Choroid plexus epithelial cell (primary cell): ENCODE measurements around the gene MRPL49.

Source experiments
- DNase-seq: peaks from one replicate; pipeline ENCODE4 v3.0.0-alpha.2; 2010; ENCODE audit warnings: low read depth
- H3K4me3 ChIP-seq: 2 replicates; pipeline ENCODE4 v1.5.1; 2011; ENCODE audit warnings: low read depth, mild to moderate bottlenecking, control low read depth, low read length, moderate library complexity
- TF ChIP-seq, protein P1 (sequence below): conservative IDR thresholded peaks from 2 replicates; pipeline ENCODE4 v1.5.1; 2011; ENCODE audit warnings: low read depth, mild to moderate bottlenecking, control low read depth, inconsistent platforms, low read length, moderate library complexity

MRPL49 gene

GRCh38 chr11:65109231-65110198 lies 12.6 kb upstream of the MRPL49 start:
- DNase-seq, result no peak
- H3K4me3 ChIP-seq, result no peak overlapping the region

GRCh38 chr11:65110354-65110861 lies 11.7 kb upstream of the MRPL49 start:
- peak overlapping the region; percentile 29 for H3K4me3 ChIP-seq
- TF ChIP-seq, protein P1, sequence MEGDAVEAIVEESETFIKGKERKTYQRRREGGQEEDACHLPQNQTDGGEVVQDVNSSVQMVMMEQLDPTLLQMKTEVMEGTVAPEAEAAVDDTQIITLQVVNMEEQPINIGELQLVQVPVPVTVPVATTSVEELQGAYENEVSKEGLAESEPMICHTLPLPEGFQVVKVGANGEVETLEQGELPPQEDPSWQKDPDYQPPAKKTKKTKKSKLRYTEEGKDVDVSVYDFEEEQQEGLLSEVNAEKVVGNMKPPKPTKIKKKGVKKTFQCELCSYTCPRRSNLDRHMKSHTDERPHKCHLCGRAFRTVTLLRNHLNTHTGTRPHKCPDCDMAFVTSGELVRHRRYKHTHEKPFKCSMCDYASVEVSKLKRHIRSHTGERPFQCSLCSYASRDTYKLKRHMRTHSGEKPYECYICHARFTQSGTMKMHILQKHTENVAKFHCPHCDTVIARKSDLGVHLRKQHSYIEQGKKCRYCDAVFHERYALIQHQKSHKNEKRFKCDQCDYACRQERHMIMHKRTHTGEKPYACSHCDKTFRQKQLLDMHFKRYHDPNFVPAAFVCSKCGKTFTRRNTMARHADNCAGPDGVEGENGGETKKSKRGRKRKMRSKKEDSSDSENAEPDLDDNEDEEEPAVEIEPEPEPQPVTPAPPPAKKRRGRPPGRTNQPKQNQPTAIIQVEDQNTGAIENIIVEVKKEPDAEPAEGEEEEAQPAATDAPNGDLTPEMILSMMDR, result peak; percentile 95
- DNase-seq, result peak; percentile 89

More at GRCh38 chr11:65109231-65110198, 12.6 kb upstream of the MRPL49 start:
- TF ChIP-seq, protein P1, result no peak

DNA sequence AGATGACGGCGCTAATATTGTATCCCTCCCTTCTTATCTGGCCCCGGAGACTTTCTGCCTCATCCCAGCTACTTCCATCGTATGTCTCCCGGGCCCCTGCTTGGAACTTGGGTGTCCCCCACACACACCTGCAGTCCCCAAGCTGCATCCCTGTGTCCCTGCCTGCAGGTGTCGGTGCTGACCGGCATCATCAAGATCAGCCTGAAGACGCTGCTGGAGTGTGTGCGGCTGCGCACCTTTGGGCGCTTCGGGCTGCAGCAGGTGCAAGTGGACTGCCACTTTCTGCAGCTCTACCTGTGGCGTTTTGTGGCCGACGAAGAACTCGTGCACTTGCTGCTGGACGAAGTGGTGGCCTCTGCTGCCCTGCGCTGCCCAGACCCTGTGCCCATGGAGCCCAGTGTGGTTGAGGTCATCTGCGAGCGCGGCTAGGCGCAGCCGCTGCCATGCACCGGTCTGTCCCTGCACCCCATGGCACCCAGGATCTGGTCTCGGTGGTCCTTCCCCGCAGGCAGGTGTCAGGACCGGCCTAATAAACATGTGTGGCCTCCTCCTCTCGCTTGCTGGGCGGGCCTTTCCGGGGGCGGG lies 10.9 kb upstream of the MRPL49 start:
- H3K4me3 ChIP-seq, result no peak overlapping the region
- TF ChIP-seq, protein P1, result no peak
- DNase-seq, result no peak

DNA sequence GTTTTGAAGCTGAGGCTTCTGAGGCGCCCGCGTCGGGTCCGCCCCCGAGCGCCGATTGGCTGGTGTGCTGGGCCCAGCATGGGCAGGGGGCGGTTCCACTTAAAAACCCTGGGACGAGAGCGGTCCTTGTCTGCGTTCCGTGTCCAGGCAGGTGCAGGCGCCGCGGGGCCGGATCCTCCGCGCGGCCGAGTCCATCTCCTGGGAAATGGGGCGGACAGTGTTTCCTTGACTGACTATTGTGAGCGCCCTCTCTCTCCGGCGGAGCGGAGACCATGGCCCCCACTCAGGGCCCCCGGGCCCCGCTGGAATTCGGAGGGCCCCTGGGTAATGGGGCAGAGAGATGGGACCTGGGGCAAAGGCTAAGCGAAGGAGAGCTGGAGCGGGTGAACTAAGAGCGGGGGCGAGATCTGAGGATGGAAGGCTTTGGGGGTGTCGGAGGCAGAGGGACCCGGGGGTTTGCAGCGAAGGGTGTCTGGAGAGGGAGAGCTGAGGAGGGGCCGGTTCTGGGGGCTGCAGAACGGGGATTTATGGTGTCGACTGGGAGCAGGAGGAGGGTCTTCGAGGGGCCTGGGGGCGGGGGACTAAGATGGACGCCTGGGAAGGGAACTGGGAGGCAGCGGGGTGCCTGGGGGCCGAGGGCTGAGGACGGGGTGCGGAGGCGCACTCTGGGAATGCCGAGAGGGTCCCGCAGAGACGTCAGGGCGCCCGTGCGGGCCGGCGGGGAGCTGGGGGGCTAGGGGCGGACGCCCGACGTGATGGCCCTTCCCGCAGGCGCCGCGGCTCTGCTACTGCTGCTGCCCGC lies 10.2 kb upstream of the MRPL49 start, which contains the start of gene TM7SF2:
Gene TM7SF2, plus strand, starts transcription at position 129 of the 802 bp plus-strand sequence. Its CDS starts 144 bp downstream, at position 273.
- H3K4me3 ChIP-seq, result peak within 1 kb of the TSS; percentile 54
- TF ChIP-seq, protein P1, result peak; percentile 1
- peak; percentile 94 for DNase-seq

- H3K4me3 ChIP-seq, result peak overlapping the region; percentile 54
- DNase-seq, result peak; percentile 48
- TF ChIP-seq, protein P1, result peak; percentile 59
Measured at GRCh38 chr11:65112546-65113360, 9.4 kb upstream of the MRPL49 start.

DNA sequence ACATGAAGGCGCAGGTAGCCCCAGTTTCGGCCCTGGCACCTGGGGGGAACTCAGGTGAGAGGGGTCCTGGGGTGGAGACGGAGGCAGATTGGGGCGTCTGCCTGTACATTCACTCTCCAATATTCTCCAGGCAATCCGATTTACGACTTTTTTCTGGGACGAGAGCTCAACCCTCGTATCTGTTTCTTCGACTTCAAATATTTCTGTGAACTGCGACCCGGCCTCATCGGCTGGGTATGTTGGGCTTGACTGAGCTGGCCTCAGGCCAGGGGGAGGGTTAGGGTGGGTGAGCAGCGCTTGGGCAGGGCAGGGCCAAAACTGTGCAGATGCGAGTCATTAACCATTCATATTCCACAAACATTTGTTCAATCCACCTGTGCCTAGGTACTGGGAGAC lies 8.8 kb upstream of the MRPL49 start:
- TF ChIP-seq, protein P1, result no peak
- DNase-seq, result no peak
- H3K4me3 ChIP-seq, result peak overlapping the region; percentile 54
